Endothelial cell of umbilical vein (primary cell): ENCODE results near the gene ZBP1. TPM values are rescaled to one million over a fixed set of nuclear protein-coding genes. Genes with fewer than 3 reads are reported as not detected.

Experiments used
- BruUV-seq: library from RNA; stranded (reverse); fragments of 400-500 nt; replicated peaks from 2 replicates; lab custom pipeline; 2021; lab: Mats Ljungman, UMichigan
- CTCF ChIA-PET: fragments of 300-600, 350-600 bp; sonication (Branson Sonifier 250); formaldehyde crosslinking; loops from one replicate; lab custom pipeline; 2021; ENCODE audit warnings: antibody characterized with exemption, inconsistent platforms; lab: Charles Lee
- POLR2A ChIA-PET: fragments of 300-600, 350-600 bp; sonication (Branson Sonifier 250); formaldehyde crosslinking; loops from one replicate; lab custom pipeline; 2021; ENCODE audit warnings: antibody characterized with exemption, inconsistent platforms; lab: Charles Lee
- DNase-seq: peaks from one replicate; pipeline ENCODE4 v3.0.0-alpha.2; 2011; ENCODE audit warnings: low read depth, low spot score
- FAIRE-seq: peaks from 2 replicates; lab custom pipeline; 2011; peaks lifted over from hg19 to GRCh38; lab: Jason Lieb, UNC
- H2AFZ ChIP-seq: 2 replicates; pipeline ENCODE4 v1.6.0; 2012; ENCODE audit warnings: low read depth, low read length, control low read depth, inconsistent platforms
- H3K27ac ChIP-seq: 2 replicates; pipeline ENCODE4 v1.5.1; 2011; ENCODE audit warnings: low read depth, mild to moderate bottlenecking, control low read depth, low read length, moderate library complexity; ENCODE audit not compliant: insufficient read depth
- H3K27me3 ChIP-seq, 2 experiments: 2 replicates each; pipeline versions ENCODE4 v1.6.0 to v1.6.1; 2011; ENCODE audit warnings: low read length in 2 of 2, mixed read lengths in 1 of 2; ENCODE audit not compliant: control insufficient read depth in 2 of 2, insufficient read depth in 2 of 2
- H3K36me3 ChIP-seq, 2 experiments: 2 replicates in 1 of 2; 3 replicates in 1 of 2; pipeline ENCODE4 v1.5.1; 2011; ENCODE audit warnings: low read length in 2 of 2, mild to moderate bottlenecking in 1 of 2, moderate library complexity in 1 of 2; ENCODE audit not compliant: control insufficient read depth in 2 of 2, insufficient read depth in 2 of 2; ENCODE audit errors: extremely low read depth in 1 of 2
- H3K4me1 ChIP-seq: 3 replicates; pipeline ENCODE4 v1.5.1; 2011; ENCODE audit warnings: mild to moderate bottlenecking, low read length; ENCODE audit not compliant: control insufficient read depth, insufficient read depth; ENCODE audit errors: extremely low read depth
- H3K4me2 ChIP-seq: 2 replicates; pipeline ENCODE4 v1.6.1; 2011; ENCODE audit warnings: low read length, control low read depth, mixed read lengths; ENCODE audit not compliant: insufficient read depth
- H3K4me3 ChIP-seq, 3 experiments: fragments of 200-600 bp in 1 of 3; sonication (generic), shearing (Covaris generic) in 1 of 3; replicated peaks in 1 of 3; 2 replicates each; pipeline ENCODE4 v1.5.1; 2011 to 2016; ENCODE audit warnings: control low read depth in 3 of 3, low read length in 3 of 3, mild to moderate bottlenecking in 2 of 3, inconsistent platforms in 1 of 3, low read depth in 1 of 3, moderate library complexity in 1 of 3; ENCODE audit not compliant: insufficient read depth in 1 of 3
- H3K79me2 ChIP-seq: 2 replicates; pipeline ENCODE4 v1.6.0; 2012; ENCODE audit warnings: low read length, inconsistent platforms; ENCODE audit not compliant: control insufficient read depth, insufficient read depth
- H3K9ac ChIP-seq: replicated peaks from 2 replicates; pipeline ENCODE3; 2011; ENCODE audit warnings: low read length, control low read depth; ENCODE audit not compliant: insufficient read depth; ENCODE audit errors: extremely low read depth
- H3K9me1 ChIP-seq: replicated peaks from 3 replicates; pipeline ENCODE4 v1.6.0; 2011; ENCODE audit warnings: mild to moderate bottlenecking, low read length; ENCODE audit not compliant: control insufficient read depth, insufficient read depth; ENCODE audit errors: extremely low read depth
- H3K9me3 ChIP-seq: replicated peaks from 2 replicates; pipeline ENCODE4 v1.5.1; 2012; ENCODE audit warnings: low read length, inconsistent platforms; ENCODE audit not compliant: control insufficient read depth, insufficient read depth
- H4K20me1 ChIP-seq: replicated peaks from 2 replicates; pipeline ENCODE3; 2011; ENCODE audit warnings: mild to moderate bottlenecking, low read length; ENCODE audit not compliant: control insufficient read depth, insufficient read depth; ENCODE audit errors: extremely low read depth
- EZH2 ChIP-seq: IDR thresholded peaks from 2 replicates; pipeline ENCODE4 v1.6.1; 2012; ENCODE audit warnings: borderline replicate concordance, low read depth, mild to moderate bottlenecking, moderate library complexity, low read length, inconsistent platforms; ENCODE audit not compliant: severe bottlenecking
- FOS ChIP-seq: IDR thresholded peaks from 2 replicates; pipeline ENCODE4 v1.6.1; 2011; ENCODE audit warnings: mild to moderate bottlenecking, low read length, moderate library complexity, borderline replicate concordance; ENCODE audit not compliant: insufficient read depth
- GATA2 ChIP-seq: IDR thresholded peaks from 2 replicates; pipeline ENCODE4 v1.7.0; 2011; ENCODE audit warnings: low read depth, mild to moderate bottlenecking, moderate library complexity, mixed read lengths, low read length; ENCODE audit not compliant: insufficient read length, insufficient read depth
- JUN ChIP-seq: IDR thresholded peaks from 2 replicates; pipeline ENCODE4 v1.6.1; 2011; ENCODE audit warnings: borderline replicate concordance, low read depth; ENCODE audit not compliant: insufficient read length, insufficient read depth
- MYC ChIP-seq: IDR thresholded peaks from one replicate; pipeline ENCODE4 v1.6.1; 2011; ENCODE audit warnings: mild to moderate bottlenecking, low read depth, low read length
- POLR2A ChIP-seq: IDR thresholded peaks from 2 replicates; pipeline ENCODE4 v1.6.1; 2012; ENCODE audit warnings: low read depth, mild to moderate bottlenecking, control low read depth, low read length
- POLR2AphosphoS5 ChIP-seq: IDR thresholded peaks from 2 replicates; pipeline ENCODE4 v1.6.1; 2012; ENCODE audit warnings: low read depth, mild to moderate bottlenecking, control low read depth, low read length, moderate library complexity; ENCODE audit not compliant: insufficient read depth
- dilution Hi-C: fragments of 300-500 bp; cut with MboI; formaldehyde crosslinking; loops from one replicate; pipeline ENCODE4 v1.15.0; 2019; ENCODE audit warnings: low sequenced_read_pairs; ENCODE audit not compliant: extremely low pct_ligation_motif_present
- intact Hi-C: fragments of 100-400 bp; cut with micrococcal nuclease; formaldehyde crosslinking; loops from one replicate; pipeline ENCODE4 v1.10.0; 2022
- polyA plus RNA-seq, 4 experiments: library from polyadenylated mRNA; depleted of rRNA in 3 of 4; stranded (reverse) in 3 of 4; unstranded in 1 of 4; fragments of >200 nt; gene quantifications; 2 replicates each; pipeline versions ENCODE4 v1.2.1 to v1.2.3, GENCODE V29; 2011 to 2012; ENCODE audit warnings: missing spikeins in 1 of 4
- total RNA-seq: library from RNA; stranded (reverse); gene quantifications from 2 replicates; pipeline ENCODE4 v1.2.3, GENCODE V29; 2021
- TF ChIP-seq, protein P1 (sequence below): IDR thresholded peaks from 2 replicates; pipeline ENCODE4 v1.6.1; 2011; ENCODE audit not compliant: insufficient read depth, insufficient read length
- TF ChIP-seq, protein P2 (sequence below), 2 donors: IDR thresholded peaks; 1 replicate in 1 of 2; 2 replicates in 1 of 2; pipeline ENCODE4 v1.5.1; 2011; ENCODE audit warnings: low read length in 2 of 2, mild to moderate bottlenecking in 2 of 2, moderate library complexity in 2 of 2, control low read depth in 1 of 2, inconsistent platforms in 1 of 2, low read depth in 1 of 2; ENCODE audit not compliant: insufficient read depth in 1 of 2; ENCODE audit errors: extremely low read depth in 1 of 2

The ZBP1 gene
- total and polyA plus RNA-seq, 2 donors (not counting 3 experiments of a cell fraction or from before 2014, with no cell fraction given), result not detected

DNA sequence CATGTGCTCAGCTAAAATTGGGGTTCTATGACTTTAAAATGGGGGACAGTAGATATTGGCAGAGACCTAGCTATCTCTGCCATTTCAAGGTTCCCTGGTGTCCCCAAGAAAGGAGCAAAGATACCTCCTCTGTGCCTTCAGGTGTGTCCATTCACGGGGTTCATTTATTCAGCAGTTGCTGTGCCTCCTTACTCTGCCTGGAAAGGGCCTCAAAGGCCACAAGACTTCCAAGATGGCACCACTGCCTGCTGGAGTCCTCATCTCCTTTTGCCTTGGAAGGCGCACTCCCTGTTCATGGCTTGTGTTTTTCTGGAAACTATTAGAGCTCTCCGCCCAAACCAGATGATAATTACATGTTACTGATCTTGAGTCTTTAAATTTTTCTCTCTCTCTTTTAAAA lies 3.9 kb upstream of the ZBP1 start:
- POLR2A ChIA-PET, result no interaction called here

More for the DNA sequence above, 3.9 kb upstream of the ZBP1 start:
- TF ChIP-seq, protein P1, sequence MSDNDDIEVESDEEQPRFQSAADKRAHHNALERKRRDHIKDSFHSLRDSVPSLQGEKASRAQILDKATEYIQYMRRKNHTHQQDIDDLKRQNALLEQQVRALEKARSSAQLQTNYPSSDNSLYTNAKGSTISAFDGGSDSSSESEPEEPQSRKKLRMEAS, result no peak
- TF ChIP-seq POLR2AphosphoS5, result no peak
- no peak for TF ChIP-seq MYC
- TF ChIP-seq, protein P2, sequence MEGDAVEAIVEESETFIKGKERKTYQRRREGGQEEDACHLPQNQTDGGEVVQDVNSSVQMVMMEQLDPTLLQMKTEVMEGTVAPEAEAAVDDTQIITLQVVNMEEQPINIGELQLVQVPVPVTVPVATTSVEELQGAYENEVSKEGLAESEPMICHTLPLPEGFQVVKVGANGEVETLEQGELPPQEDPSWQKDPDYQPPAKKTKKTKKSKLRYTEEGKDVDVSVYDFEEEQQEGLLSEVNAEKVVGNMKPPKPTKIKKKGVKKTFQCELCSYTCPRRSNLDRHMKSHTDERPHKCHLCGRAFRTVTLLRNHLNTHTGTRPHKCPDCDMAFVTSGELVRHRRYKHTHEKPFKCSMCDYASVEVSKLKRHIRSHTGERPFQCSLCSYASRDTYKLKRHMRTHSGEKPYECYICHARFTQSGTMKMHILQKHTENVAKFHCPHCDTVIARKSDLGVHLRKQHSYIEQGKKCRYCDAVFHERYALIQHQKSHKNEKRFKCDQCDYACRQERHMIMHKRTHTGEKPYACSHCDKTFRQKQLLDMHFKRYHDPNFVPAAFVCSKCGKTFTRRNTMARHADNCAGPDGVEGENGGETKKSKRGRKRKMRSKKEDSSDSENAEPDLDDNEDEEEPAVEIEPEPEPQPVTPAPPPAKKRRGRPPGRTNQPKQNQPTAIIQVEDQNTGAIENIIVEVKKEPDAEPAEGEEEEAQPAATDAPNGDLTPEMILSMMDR (IDR thresholded peaks at IDR 0.05; ENCODE audit: extremely low read depth in 1 of 2, insufficient read depth in 1 of 2, low read depth in 1 of 2, low read length in 2 of 2), result no peak
- no peak for TF ChIP-seq EZH2
- TF ChIP-seq GATA2, result no peak
- TF ChIP-seq POLR2A, result no peak
- TF ChIP-seq JUN, result no peak
- TF ChIP-seq FOS, result no peak
- no peak overlapping the region for H3K9ac ChIP-seq
- H3K4me1 ChIP-seq, result peaks cover 8% of the 10 kb centered on the region
- DNase-seq (no peak), FAIRE-seq (no peak)
- CTCF ChIA-PET, result interaction anchor here (0.8 to 5.5 kb wide), 5 partner anchors 28 to 556 kb away, joined by 3 to 83 read pairs (median 47); no protein-coding TSS in a partner anchor
- no peak overlapping the region for H3K4me3 ChIP-seq
- no peak overlapping the region for H3K4me2 ChIP-seq
- dilution Hi-C loops, result no loop called here
- no peaks in the 10 kb centered on the region for H3K36me3 ChIP-seq
- no peaks in the 10 kb centered on the region for H3K79me2 ChIP-seq
- no TSS peak for BruUV-seq
- H3K9me1 ChIP-seq, result no peaks in the 10 kb centered on the region
- H2AFZ ChIP-seq, result no peak overlapping the region
- no peaks in the 10 kb centered on the region for H3K9me3 ChIP-seq
- H3K27ac ChIP-seq, result no peak overlapping the region
- no peaks in the 10 kb centered on the region for H4K20me1 ChIP-seq
- intact Hi-C loops, result no loop called here
- no peaks in the 10 kb centered on the region for H3K27me3 ChIP-seq
